Coronary artery (tissue), 2 donors: ENCODE results near the gene UGT1A9.
"Not testable (repeated sequence)": the region's sequence is repeated elsewhere in the genome, so short reads cannot be mapped to it uniquely, and the experiment has no call there.

ENCODE experiments used
- DNase-seq: peaks from one replicate; pipeline ENCODE4 v3.0.0-alpha.2; 2017; ENCODE audit warnings: low spot score
- H3K27ac ChIP-seq, 2 donors: fragments of 200-600 bp; sonication (generic); one replicate each; pipeline ENCODE4 v1.5.1; 2016 to 2019
- H3K4me3 ChIP-seq: fragments of 200-600 bp; sonication (generic); 2 replicates; pipeline ENCODE4 v1.5.1; 2016; ENCODE audit warnings: mild to moderate bottlenecking, moderate library complexity
- CTCF ChIP-seq: fragments of 200-600 bp; sonication (generic); IDR thresholded peaks from one replicate; pipeline ENCODE4 v1.5.1; 2019; ENCODE audit warnings: antibody characterized with exemption

The UGT1A9 gene

GRCh38 chr2:233740870-233741269, 69.2 kb downstream of the UGT1A9 start:
- no peak for DNase-seq
- Histone ChIP-seq H3K27ac (no peak overlapping the region), H3K4me3 (no peak overlapping the region)
- TF ChIP-seq CTCF = no peak

GRCh38 chr2:233743464-233744259, 72.0 kb downstream of the UGT1A9 start:
- DNase-seq = no peak
- Histone ChIP-seq H3K4me3 (no peak overlapping the region), H3K27ac (no peak overlapping the region)
- TF ChIP-seq CTCF = no peak

- H3K4me3 ChIP-seq = no peak overlapping the region
- TF ChIP-seq CTCF = no peak
- no peak overlapping the region for H3K27ac ChIP-seq
- no peak for DNase-seq
Observed at GRCh38 chr2:233745073-233745755, 73.5 kb downstream of the UGT1A9 start.

GRCh38 chr2:233745838-233746237, 74.1 kb downstream of the UGT1A9 start:
- not testable (repeated sequence) for H3K4me3 ChIP-seq, DNase-seq, H3K27ac ChIP-seq

- no peak overlapping the region for H3K4me3 ChIP-seq
- TF ChIP-seq CTCF = no peak
- no peak overlapping the region for H3K27ac ChIP-seq
- no peak for DNase-seq
Observed at GRCh38 chr2:233746475-233747282, 75.0 kb downstream of the UGT1A9 start.

GRCh38 chr2:233747283-233747544, 75.5 kb downstream of the UGT1A9 start:
- DNase-seq = no peak
- Histone ChIP-seq H3K27ac (no peak overlapping the region), H3K4me3 (no peak overlapping the region)
- no peak for TF ChIP-seq CTCF

GRCh38 chr2:233750689-233751088, 79.0 kb downstream of the UGT1A9 start:
- not testable (repeated sequence) for H3K27ac ChIP-seq, H3K4me3 ChIP-seq, DNase-seq

GRCh38 chr2:233751212-233752009, 79.7 kb downstream of the UGT1A9 start:
- DNase-seq, H3K27ac ChIP-seq, H3K4me3 ChIP-seq: not testable (repeated sequence)
